T1000 (cell line): ENCODE data around the gene CYP3A7.
"Not testable (repeated sequence)": the region's sequence is repeated elsewhere in the genome, so short reads cannot be mapped to it uniquely, and the experiment has no call there.

Experiments
- DNase-seq: peaks from one replicate; lab custom pipeline; 2025; ENCODE audit warnings: mixed read lengths; lab: John Stamatoyannopoulos, UW

Gene CYP3A7

DNA sequence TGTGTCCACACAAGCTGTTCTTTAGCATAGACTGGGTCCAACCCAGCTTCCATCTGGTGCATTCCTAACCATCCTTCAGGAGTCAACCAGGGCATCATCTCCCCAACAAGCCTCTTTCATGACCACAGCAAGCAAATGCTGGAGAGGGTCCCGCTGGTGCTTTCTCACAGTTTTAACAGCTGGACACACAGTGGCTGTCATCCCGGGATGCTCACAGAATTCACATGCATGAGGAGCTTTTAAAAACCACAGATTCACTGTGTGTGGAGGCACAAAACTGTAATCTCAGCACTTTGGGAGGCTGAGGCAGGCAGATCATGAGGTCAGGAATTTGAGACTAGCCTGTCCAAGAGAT, 6.4 kb upstream of the CYP3A7 start:
- DNase-seq, result no peak

DNA sequence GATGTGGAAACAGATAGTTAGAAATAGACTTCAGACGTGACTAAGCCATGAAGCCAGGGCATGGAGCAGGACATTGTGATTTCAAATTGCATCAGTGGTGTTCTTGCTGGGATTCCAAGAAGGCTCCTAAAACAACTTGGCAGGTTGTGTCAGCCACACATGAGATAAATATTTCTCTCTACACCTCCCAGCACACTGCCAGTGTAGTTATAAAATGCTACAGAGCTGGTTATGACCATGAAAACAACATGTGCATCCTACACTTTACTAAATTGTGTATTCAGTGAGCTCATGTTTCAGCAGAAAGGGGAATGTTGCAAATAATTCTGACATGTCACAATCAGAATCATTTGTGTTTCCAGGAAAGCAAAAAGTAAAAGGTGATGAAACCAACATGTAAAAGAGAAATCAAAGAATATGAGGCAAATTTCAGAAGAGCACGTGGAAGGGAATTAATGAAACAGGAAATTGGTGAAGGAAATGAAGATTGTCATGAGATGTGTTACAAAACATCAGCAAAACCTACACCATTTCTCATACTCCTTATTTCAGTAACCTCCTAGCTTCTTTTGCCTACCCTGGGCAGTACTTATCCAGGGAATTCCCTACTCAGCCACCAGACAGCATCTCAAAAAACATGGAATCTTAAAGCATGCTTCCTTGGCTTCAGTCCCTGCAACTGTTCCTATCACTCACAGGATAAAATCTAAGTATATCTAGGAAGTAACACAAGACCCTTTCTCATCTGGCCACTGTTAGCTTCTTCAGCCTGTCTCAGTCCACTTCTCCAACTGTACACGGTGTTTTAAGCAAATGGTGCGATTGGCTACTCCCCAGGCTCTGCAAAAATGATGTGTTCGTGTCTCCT, 5.8 kb upstream of the CYP3A7 start:
- no peak for DNase-seq

DNA sequence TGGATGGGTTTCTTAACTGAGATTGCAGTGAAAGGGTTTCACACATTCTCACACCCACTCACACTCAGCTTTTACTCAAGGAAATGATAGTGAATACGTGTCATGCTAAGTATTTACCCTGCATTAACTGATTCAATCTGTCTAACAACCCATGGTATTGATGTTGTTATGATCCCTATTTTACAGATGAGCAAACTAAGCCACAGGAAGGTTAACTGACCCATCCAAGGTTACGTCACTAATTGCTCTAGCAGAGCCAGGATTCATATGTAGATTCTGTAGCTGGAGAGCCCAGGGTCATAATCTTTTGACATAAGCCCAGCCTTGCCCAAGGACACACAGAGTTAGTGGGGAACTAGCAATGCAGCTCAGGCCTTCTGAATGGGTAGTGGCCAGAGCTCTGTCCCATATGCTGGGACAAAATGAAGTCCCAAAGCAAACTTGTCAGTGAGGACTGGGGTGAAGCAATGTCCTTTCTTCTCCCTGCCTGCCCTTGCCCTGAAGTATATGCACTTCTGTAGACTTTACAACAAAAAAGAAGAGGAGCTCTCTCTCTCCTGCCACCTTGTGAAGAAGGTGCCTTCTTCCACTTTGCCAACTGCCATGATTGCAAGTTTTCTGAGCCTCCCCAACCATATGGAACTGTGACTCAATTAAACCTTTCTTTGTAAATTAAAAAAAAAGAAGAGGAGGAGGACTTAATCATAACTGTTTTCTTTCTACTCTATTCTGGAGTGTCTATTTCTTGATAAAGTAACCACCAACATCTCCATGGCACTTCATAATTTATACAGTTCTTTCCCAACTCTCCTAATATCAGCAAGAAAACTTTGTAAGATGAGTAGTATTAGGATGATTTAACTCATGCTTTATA, 4.9 kb upstream of the CYP3A7 start:
- DNase-seq, result no peak

DNA sequence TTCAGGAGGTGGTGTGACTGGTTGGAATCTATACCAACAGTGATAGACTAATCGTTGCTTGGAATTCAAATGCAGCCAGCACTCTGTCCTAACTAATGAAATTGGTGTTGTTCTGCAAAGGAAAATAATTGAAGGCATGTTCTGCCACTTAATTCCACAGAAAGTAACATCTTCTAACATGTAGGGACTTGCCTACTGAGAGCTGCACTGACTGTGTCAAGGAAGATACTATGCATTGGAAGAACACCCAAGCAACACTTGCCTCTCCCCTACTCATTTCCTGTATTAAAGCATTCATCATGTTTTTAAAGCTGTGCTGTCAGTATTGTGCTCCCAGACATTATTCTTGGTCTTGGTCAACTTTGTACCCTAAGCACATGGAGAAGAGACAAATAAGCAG, 2.7 kb upstream of the CYP3A7 start:
- no peak for DNase-seq

DNA sequence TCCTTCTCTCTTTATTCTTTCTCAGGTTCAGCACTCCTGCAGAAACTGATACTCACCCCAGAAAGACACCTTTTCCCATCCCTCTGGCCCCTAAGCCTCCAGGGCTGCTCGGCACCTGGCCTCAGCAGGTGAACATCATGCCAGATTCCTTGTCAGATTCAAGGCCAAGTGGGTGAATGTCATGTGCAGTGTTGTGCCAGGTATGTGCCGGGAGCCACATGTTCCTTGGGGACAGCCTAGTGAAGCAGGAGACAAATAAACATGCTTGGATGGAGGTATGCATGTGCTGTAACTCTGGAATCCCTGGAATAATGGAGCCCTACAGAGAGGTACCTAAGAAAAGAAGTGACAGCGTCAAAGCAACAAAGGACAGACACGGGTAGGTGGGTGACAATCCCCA, 1.7 kb upstream of the CYP3A7 start:
- not testable (repeated sequence) for DNase-seq

- no peak for DNase-seq
Observed at GRCh38 chr7:99733448-99733847, 1.5 kb downstream of the CYP3A7 start.

DNA sequence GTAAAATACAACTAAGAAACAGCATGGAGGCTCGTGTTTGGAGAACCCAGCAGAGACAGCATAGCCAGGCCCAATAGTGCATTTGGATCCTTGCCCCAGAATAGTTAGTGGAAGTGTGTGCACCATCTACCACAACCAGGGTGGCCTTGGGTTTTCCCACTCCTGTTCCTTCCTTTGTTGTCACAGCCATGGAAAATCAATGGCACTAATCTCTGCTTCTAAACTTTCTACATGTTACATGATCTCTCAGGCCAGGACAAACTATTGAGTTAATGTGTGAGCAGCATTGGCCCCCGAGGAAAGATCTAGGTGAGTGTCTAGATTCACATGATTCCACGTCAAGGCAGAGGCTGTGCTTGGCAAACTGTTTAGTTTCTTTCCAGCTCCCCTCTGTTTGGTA, 2.0 kb downstream of the CYP3A7 start:
- DNase-seq, result no peak

GRCh38 chr7:99731638-99732374, 3.2 kb downstream of the CYP3A7 start:
- DNase-seq, result no peak

GRCh38 chr7:99730992-99731391, 4.0 kb downstream of the CYP3A7 start:
- no peak for DNase-seq

- no peak for DNase-seq
Observed at GRCh38 chr7:99730238-99730810, 4.7 kb downstream of the CYP3A7 start.

DNA sequence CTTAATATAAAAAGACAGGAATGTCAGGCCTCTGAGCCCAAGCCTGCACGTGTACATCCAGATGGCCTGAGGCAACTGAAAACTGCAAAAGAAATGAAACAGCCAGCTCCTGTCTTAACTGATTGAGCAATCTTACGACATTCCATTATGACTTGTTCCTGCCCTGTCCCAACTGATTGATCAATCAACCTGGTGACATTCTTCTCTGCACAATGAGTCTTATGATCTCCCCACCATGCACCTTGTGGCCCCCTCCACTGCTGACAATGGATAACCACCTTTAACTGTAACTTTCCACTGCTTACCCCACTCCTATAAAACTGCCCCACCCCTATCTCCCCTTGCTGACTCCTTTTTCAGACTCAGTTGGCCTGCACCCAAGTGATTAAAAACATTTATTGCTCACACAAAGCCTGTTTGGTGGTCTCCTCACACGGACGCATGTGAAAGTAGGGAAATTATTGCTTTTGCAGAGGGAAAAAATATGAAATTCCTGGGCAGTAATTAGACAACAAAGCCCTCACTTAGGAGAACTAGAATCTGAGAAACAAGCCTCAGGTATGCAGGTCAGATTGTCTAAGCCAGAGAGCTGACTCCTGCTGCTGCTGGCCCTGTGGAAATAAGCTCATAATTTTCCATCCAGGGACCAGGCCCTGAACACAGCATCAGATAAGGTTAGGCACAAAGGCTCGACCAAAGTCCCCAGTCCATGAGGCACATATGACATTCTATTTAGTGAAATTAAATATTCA, 5.3 kb downstream of the CYP3A7 start:
- DNase-seq, result no peak

DNA sequence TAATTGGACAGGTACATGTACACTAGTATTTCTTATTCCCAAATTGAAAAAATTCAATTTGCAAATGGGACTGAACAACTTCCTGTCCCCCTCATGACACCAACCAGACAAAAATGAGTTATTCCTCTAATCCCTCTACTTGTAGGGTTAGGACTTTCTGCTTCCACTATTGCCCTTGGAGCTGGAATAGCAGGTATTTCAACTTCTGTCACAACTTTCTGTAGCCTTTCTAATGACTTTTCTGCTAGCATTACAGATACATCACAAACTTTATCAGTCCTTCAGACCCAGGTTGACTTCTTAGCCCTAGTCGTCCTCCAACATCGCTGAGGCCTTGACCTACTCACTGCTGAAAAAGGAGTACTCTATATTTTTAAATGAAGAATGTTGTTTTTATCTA, 6.4 kb downstream of the CYP3A7 start:
- DNase-seq, result no peak

DNA sequence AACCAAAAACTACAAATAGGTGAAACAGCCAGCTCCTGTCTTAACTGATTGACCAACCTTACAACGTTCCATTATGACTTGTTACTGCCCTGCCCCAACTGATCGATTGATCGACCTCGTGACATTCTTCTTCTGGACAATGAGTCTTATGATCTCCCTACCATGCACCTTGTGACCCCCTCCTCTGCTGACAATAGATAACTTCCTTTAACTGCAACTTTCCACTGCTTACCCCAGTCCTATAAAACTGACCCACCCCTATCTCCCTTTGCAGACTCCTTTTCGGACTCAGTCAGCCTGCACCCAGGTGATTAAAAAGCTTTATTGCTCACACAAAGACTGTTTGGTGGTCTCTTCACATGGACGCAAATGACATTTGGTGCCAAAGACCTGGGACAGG, 11.8 kb downstream of the CYP3A7 start:
- not testable (repeated sequence) for DNase-seq

DNA sequence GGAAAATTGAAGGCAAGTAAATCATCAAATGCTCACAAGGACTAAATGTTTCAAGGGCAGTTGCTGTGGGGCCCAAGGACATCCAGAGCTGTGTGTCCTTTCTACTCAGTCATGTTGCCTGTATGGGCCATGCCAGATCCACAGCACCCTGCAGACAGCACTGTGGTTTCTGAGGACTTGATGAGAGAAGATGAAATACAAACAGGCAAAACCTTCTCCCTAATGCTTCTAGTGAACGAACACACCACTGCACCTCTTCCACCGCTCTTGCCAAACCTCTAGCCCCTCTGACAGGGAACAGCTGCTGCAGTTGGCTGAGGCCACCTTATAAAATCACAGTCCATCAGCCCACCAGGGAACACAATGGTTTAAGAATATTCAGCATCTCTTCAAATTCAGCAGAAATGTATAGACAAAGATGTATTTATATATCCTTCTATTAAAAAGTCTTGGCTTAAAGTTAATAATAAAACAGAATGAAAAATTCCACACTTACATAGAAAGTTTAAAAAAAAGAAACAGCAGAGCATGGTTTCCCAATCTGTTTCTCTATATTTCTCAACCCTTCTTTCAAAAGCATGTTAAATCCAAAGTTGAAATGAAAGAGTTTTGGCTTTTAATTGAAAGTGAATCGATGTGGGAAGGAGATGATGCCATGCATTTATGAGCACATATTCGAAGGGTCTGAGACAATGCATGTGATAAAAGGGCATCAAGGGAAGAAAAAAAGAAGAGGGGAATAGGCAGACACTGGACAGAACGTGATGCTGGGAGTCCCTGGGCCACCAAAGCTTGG, 14.0 kb downstream of the CYP3A7 start:
- DNase-seq, result no peak

DNA sequence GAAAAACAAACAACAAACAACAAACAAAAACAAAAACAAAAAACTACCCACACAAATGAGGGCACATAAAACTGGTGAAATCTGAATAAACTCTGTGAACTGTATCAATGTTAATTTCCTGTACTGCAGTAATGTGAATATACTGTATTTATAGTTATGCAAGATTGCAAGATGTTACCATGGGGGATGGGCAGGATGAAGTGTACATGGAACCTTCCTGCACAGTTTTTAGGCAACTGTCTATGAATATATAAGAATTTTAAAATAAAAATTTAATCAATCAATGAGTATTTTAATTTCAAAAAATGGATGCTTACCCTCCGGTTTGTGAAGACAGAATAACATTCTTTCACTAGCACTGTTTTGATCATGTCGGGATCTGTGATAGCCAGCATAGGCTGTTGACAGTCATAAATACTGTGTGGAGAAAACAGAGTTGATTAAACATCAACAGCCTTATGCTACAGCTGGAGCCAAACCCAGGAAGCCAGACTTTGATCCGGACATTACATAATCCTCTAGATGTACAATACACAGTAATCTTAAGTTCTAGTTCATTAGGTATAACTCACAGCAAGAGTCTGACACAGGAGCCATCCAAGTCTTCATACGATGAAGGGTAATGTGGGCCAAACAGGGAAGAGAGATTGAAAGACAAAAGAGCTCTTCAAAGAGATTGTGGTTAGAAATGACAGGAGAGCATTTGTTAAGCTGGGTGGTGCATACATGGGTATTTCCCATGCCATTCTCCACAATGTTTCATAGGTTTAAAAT, 14.8 kb downstream of the CYP3A7 start:
- DNase-seq, result no peak

DNA sequence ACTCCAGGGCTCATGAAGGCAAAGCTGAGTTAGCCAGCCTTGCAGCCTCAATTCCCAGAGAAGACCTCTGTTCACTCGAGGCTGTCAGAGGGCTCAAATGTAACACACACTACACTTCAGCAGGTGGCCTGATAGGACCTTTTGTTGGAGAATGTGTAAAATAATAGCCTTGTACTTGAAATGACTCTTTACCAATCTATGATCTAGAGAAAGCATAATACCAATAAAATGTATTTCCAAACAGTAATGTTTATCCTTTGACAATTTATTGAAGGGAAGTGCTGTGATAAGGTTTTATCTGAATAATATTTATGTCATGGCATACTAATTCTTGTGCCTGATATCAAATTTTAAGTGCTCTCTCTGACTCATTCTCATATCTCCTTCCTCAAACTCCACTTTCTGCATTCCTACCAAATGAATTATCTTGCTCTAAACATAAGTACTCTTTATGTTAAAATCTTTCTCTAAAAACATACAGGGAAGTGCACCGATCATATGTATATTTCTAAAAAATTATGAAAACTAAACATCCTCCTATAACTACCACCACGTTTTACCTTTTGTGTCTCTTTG, 20.9 kb downstream of the CYP3A7 start:
- no peak for DNase-seq

DNA sequence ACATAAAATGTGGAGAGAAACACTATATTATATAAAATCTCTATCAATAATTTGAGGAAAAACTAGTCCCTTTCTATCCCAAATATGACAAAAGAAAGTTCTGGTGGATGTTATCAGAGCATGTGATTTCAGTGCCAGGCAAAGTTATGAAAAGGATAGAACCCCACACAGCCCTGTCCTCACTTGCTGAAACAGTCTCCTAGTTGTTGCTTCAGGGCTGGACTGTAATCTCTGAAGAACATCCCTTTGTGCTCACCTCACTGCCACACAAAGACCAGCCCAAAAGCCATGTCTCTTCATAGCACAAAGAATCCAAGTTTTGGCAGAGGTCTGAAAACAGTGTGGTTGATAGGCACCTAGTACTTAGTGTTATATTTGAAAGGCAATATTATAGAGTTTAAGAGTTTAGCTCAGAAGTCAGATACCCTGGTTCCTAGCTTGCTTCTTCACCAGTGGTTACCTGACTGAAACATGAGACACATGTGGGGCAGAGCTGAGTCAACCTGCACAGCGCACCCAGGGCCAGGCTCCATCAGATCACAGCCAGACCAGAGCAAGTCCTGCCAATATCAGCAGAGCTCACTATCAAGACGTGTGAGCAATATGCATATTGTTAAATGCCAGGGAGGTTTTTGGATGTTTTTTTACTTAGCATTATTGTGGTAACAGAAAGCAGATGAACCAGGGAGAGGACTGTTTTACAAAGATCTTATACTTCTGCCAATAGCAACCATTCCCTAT, 25.0 kb downstream of the CYP3A7 start:
- DNase-seq, result no peak

- DNase-seq, result no peak
Observed at GRCh38 chr7:99709260-99709659, 25.7 kb downstream of the CYP3A7 start.

- no peak for DNase-seq
Observed at GRCh38 chr7:99707096-99707495, 27.9 kb downstream of the CYP3A7 start.
